ENCODE measurements around the gene MYBPHL. TPM values are rescaled to one million over a fixed set of nuclear protein-coding genes. Genes with fewer than 3 reads are reported as not detected.

The MYBPHL gene
- total and polyA plus RNA-seq, 2 of the 13 experiments (the other 11 are each of a cell fraction or from before 2014, with no cell fraction given): 3.7 to 3.8 TPM

GRCh38 chr1:109252893-109253802 is 53.7 kb downstream of the MYBPHL start (continued):
- TF ChIP-seq THAP9 (CRISPR knock-in tag; IDR thresholded peaks at IDR 0.05; ENCODE audit: borderline replicate concordance): 0 out of 2 replicates have a peak, but pooled peaks have one; percentile 6
- 0 out of 2 replicates have a peak, but pooled peaks have one; percentile 7 for TF ChIP-seq ZNF746 (CRISPR knock-in tag; IDR thresholded peaks at IDR 0.05)

- TF ChIP-seq MAFG (CRISPR knock-in tag; IDR thresholded peaks at IDR 0.05) (no peak), NFE2L1 (CRISPR knock-in tag; IDR thresholded peaks at IDR 0.05; ENCODE audit: borderline replicate concordance) (no peak), ZSCAN31 (CRISPR knock-in tag; IDR thresholded peaks at IDR 0.05; ENCODE audit: low read depth) (no peak), SP1 (IDR thresholded peaks at IDR 0.05) (no peak), SP1 (CRISPR knock-in tag; IDR thresholded peaks at IDR 0.05) (no peak), ZNF549 (CRISPR knock-in tag; IDR thresholded peaks at IDR 0.05) (no peak), ZBTB25 (CRISPR knock-in tag; IDR thresholded peaks at IDR 0.05) (no peak), HOXA5 (CRISPR knock-in tag; IDR thresholded peaks at IDR 0.05) (no peak), ZNF224 (CRISPR knock-in tag; IDR thresholded peaks at IDR 0.05) (no peak), ZNF101 (CRISPR knock-in tag; IDR thresholded peaks at IDR 0.05; ENCODE audit: borderline replicate concordance, low read depth) (no peak), HMG20A (CRISPR knock-in tag; IDR thresholded peaks at IDR 0.05; ENCODE audit: borderline replicate concordance) (no peak), NR2C2 (CRISPR knock-in tag; IDR thresholded peaks at IDR 0.05; ENCODE audit: borderline replicate concordance) (no peak)
- ATAC-seq (no peak), FAIRE-seq (no peak), DNase-seq (ENCODE audit: low spot score) (no peak)
- Histone ChIP-seq H3K4me3 (replicated peaks in 1 of 3; ENCODE audit: insufficient read depth in 1 of 3, low read depth in 2 of 3, low read length in 3 of 3) (no peak overlapping the region), H3K79me2 (ENCODE audit: insufficient read depth, low read length) (no peaks in the 10 kb centered on the region), H3K27me3 (ENCODE audit: control insufficient read depth in 1 of 2, insufficient read depth in 2 of 2, low read length in 2 of 2) (peaks cover 3 to 17% of the 10 kb centered on the region in 2 experiments; a peak in 3 of 5 replicates), H3K4me2 (ENCODE audit: low read depth, low read length) (no peak overlapping the region), H3K9me3 (ENCODE audit: low read length) (no peaks in the 10 kb centered on the region), H3K36me3 (replicated peaks in 1 of 2; ENCODE audit: control insufficient read depth in 1 of 2, insufficient read depth in 2 of 2, low read length in 2 of 2) (no peaks in the 10 kb centered on the region; a peak in 1 of 5 replicates), H3K9ac (ENCODE audit: insufficient read depth, low read depth, low read length) (no peak overlapping the region), H3K4me1 (ENCODE audit: insufficient read depth, low read length) (peaks cover 57% of the 10 kb centered on the region), H3K27ac (ENCODE audit: extremely low read length, insufficient read depth, low read length) (no peak overlapping the region), H4K20me1 (ENCODE audit: insufficient read depth, low read length) (no peaks in the 10 kb centered on the region), H2AFZ (ENCODE audit: low read length) (no peak overlapping the region)
- in situ Hi-C loops (cut with HindIII; ENCODE audit: extremely low pct_ligation_motif_present, low pct_unique_long_range_greater_than_20kb) (no loop called here), intact Hi-C loops (cut with micrococcal nuclease; ENCODE audit: unreplicated experiment) (no loop called here)
- 99% methylated on average over 22 of the region's 31 CpGs for WGBS (ENCODE audit: low lambda C conversion rate)
- POLR2A ChIA-PET: interaction anchor here (1.3 kb wide), 1 partner anchor 145 kb away, joined by 4 read pairs; the partner anchor contains the start of gene SORT1
- CTCF ChIA-PET (ENCODE audit: low intra/inter-chr PET ratio, low total read pairs): no interaction called here
- no TSS peak for BruUV-seq (replicated peaks)
These were observed 54.5 kb downstream of the MYBPHL start for GRCh38 chr1:109252167-109252892.
